Activated CD4-positive, CD25-positive, alpha-beta regulatory T cell treated with anti-CD3 and anti-CD28 coated beads, Interleukin-2, amount 50 U/mL, for 72 hours (primary cell): ENCODE measurements around the gene E2F4.

Experiments
- DNase-seq: peaks from one replicate; pipeline ENCODE4 v3.0.0; 2021

Gene E2F4

GRCh38 chr16:67213197-67214019 is 21.5 kb downstream of the E2F4 start:
- no peak for DNase-seq

DNA sequence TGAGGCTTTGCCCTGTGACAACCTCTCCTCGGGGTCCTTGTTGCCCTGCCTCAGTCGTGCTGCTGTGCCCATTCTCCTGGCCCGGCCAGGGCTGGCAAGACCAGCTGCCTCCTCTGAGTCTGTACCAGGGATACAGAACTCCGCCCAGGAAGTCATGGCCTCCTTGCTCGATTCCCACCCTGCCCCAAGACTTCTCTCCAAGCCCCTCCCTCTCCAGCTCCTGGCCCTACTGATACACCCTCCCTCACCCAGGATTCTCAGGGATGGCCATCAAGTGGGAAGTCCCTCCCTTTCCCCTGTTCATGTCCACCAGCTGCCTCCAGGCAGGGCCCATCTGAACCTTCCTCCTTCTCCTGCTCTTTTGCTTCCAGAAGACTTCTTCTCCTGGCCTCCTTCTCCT is 23.8 kb downstream of the E2F4 start:
- no peak for DNase-seq

- DNase-seq = no peak
Observed at GRCh38 chr16:67216612-67217490, 24.9 kb downstream of the E2F4 start.

- no peak for DNase-seq
Observed at GRCh38 chr16:67223992-67224391, 32.0 kb downstream of the E2F4 start.

DNA sequence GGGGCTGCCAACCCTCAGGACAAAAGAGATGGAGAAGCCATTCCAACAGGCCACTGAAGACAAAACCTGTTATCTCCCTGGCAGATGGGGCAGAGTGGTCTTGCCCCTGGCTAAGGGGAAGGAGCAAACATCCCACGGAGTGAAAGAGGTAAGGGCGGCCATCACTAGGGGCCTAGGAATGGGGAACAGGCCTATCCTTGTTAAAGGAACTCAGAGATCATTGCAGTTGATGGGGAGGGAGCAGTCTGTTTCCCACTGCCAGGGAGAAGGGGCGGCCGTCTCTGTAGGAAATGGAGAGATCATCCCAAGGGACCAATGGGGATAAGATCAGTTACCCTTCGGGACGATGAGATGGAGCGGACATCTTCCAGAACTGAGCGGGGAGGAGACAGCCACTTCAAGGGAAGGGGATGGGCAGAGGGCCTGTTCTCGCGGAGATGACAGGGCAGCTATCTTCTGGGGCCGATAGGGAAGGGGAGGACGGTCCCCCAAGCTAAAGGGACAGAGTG is 34.4 kb downstream of the E2F4 start:
- no peak for DNase-seq

- DNase-seq = peak; percentile 97
Observed at GRCh38 chr16:67226804-67227566, 35.0 kb downstream of the E2F4 start, which contains the start of gene TMEM208. Gene TMEM208 (plus strand): TSS chr16:67227130. CDS start chr16:67227219, 89 bp downstream.

DNA sequence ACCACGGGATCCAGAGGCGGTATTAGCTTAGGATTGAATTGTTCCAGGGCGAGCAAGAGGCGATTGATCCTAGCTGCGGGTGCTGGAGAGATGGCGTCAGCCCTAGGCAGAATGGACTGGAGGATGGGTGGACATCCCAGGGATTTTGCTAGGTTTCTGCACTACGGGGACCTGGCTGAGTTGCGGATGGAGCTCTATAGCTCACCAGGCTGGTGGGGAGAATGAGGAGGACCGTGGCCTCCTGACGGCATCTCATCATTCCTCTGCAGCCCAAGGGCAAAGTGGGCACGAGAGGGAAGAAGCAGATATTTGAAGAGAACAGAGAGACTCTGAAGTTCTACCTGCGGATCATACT is 35.6 kb downstream of the E2F4 start:
- DNase-seq = no peak

DNA sequence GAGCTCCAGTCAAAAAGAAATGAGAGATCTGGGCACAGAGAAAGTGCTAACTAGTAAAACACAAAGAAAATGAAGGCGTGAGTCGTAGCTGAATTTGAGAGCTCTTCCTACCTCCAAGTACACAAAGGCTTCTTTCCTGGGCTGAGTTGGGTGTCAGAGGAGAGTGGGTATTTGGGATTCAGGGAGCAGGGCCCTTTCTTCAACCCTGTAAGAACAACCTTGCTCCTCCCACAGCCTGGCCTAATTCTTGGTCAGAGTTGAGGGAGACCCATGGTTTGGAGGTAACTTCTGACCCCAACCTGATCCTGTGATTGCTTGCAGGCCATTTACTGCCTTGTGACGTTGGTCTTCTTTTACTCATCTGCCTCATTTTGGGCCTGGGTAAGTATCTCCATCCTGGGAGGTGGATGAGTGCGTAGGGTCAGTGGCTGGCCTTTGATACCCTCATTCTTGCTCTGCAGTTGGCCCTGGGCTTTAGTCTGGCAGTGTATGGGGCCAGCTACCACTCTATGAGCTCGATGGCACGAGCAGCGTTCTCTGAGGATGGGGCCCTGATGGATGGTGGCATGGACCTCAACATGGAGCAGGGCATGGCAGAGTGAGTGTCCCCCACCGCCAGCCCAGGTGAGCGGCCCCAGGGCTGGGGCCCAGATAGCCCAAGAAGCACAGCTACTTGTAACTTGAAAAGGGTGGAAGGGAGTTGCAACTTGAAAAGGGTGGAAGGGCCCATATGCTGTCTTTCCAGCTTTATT is 36.3 kb downstream of the E2F4 start:
- no peak for DNase-seq

DNA sequence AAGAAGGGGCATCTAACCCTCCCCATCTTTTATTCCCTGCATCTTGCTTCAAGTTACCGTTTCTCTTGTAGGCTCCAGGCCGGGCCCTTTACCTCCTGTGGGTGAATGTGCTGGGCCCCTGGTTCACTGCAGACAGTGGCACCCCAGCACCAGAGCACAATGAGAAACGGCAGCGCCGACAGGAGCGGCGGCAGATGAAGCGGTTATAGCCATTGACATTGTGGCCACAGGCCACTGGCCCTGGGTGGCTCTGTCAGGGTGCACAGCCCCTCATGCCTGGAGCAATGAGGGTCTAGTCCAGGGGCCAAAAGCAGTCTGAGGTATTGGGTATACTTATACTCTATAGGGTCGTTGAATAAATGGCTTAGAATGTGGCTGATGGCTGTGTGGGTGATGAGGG is 37.0 kb downstream of the E2F4 start:
- DNase-seq = no peak

GRCh38 chr16:67229906-67230808 is 38.2 kb downstream of the E2F4 start:
- no peak for DNase-seq

GRCh38 chr16:67230809-67231660 is 39.1 kb downstream of the E2F4 start:
- no peak for DNase-seq

- no peak for DNase-seq
Observed at GRCh38 chr16:67233596-67233995, 41.6 kb downstream of the E2F4 start.

GRCh38 chr16:67234180-67234597 is 42.2 kb downstream of the E2F4 start:
- DNase-seq = no peak

- DNase-seq = no peak
Observed at GRCh38 chr16:67235816-67236562, 44.0 kb downstream of the E2F4 start.

- peak; percentile 83 for DNase-seq
Observed at GRCh38 chr16:67236563-67237395, 44.8 kb downstream of the E2F4 start.

- DNase-seq = no peak
Observed at GRCh38 chr16:67237396-67238277, 45.7 kb downstream of the E2F4 start.

GRCh38 chr16:67238278-67238575 is 46.3 kb downstream of the E2F4 start:
- no peak for DNase-seq
